ENCODE measurements around the gene TMEM179.

DNA sequence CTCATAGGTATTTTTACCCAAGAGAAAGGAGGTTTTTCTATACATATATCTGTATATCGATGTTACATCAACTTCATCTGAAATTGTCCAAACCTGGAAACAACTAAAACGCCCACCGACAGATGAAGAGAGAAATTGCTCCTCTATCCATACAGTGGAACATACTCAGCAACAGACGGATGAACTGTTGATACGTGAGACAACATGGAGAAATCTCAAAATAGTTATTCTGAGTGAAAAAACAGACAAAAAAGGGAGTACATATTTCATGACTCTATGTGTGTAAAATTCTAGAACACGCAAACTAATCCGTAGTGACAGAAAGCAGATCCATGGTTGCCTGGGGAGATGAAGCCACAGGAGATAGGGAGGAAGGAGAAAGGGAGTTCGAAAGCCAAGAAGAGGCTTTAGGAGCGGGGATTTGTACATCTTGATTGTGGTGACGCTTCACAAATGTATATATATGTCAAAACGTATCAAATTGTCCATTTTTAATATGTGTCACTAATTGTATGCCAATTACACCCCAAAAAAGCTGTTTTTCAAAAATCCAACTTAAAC is 62.6 kb downstream of the TMEM179 start:
- TF ChIP-seq, protein P1, sequence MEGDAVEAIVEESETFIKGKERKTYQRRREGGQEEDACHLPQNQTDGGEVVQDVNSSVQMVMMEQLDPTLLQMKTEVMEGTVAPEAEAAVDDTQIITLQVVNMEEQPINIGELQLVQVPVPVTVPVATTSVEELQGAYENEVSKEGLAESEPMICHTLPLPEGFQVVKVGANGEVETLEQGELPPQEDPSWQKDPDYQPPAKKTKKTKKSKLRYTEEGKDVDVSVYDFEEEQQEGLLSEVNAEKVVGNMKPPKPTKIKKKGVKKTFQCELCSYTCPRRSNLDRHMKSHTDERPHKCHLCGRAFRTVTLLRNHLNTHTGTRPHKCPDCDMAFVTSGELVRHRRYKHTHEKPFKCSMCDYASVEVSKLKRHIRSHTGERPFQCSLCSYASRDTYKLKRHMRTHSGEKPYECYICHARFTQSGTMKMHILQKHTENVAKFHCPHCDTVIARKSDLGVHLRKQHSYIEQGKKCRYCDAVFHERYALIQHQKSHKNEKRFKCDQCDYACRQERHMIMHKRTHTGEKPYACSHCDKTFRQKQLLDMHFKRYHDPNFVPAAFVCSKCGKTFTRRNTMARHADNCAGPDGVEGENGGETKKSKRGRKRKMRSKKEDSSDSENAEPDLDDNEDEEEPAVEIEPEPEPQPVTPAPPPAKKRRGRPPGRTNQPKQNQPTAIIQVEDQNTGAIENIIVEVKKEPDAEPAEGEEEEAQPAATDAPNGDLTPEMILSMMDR (IDR thresholded peaks at IDR 0.05; ENCODE audit: extremely low read depth in 1 of 2, insufficient read depth in 1 of 2, low read depth in 1 of 2, low read length in 2 of 2), result no peak
- TF ChIP-seq MYC (IDR thresholded peaks at IDR 0.05; ENCODE audit: low read depth, low read length) (no peak), POLR2AphosphoS5 (IDR thresholded peaks at IDR 0.05; ENCODE audit: insufficient read depth, low read depth, low read length) (no peak), EZH2 (IDR thresholded peaks at IDR 0.05; ENCODE audit: borderline replicate concordance, low read depth, low read length, severe bottlenecking) (no peak), FOS (IDR thresholded peaks at IDR 0.05; ENCODE audit: borderline replicate concordance, insufficient read depth, low read length) (no peak), JUN (IDR thresholded peaks at IDR 0.05; ENCODE audit: borderline replicate concordance, insufficient read depth, insufficient read length, low read depth) (no peak), POLR2A (IDR thresholded peaks at IDR 0.05; ENCODE audit: low read depth, low read length) (no peak)
- TF ChIP-seq, protein P2, sequence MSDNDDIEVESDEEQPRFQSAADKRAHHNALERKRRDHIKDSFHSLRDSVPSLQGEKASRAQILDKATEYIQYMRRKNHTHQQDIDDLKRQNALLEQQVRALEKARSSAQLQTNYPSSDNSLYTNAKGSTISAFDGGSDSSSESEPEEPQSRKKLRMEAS (IDR thresholded peaks at IDR 0.05; ENCODE audit: insufficient read depth, insufficient read length), result no peak

Data from endothelial cell of umbilical vein (primary cell).